Activated CD4-positive, alpha-beta T cell treated with anti-CD3 and anti-CD28 coated beads for 36 hours (primary cell): Measurements from ENCODE around the gene VEPH1. TPM values are rescaled to one million over a fixed set of nuclear protein-coding genes. Genes with fewer than 3 reads are reported as not detected.

ENCODE experiments used
- ATAC-seq: fragments of 200-7000 bp; cut with Tn5 transposase; one replicate; pipeline ENCODE4 v1.10.0; 2021; ENCODE audit warnings: mild to moderate bottlenecking, moderate library complexity
- CTCF ChIA-PET: fragments of 350-600 bp; sonication (Branson Sonifier 250); formaldehyde crosslinking; loops from one replicate; lab custom pipeline; 2021; ENCODE audit warnings: antibody characterized with exemption; lab: Charles Lee
- POLR2A ChIA-PET: fragments of 350-600 bp; sonication (Branson Sonifier 250); formaldehyde crosslinking; loops from one replicate; lab custom pipeline; 2021; ENCODE audit warnings: antibody characterized with exemption, inconsistent platforms; lab: Charles Lee
- DNase-seq: peaks from one replicate; pipeline ENCODE4 v3.0.0-alpha.2; 2020
- H3K27ac Mint-ChIP-seq: one replicate; pipeline ENCODE4 v1.8.0; 2021; ENCODE audit warnings: mixed read lengths
- H3K27me3 Mint-ChIP-seq: one replicate; pipeline ENCODE4 v1.8.0; 2021; ENCODE audit warnings: mixed read lengths
- H3K36me3 Mint-ChIP-seq: one replicate; pipeline ENCODE4 v1.8.0; 2021; ENCODE audit warnings: low read depth, mixed read lengths
- H3K4me1 Mint-ChIP-seq: one replicate; pipeline ENCODE4 v1.8.0; 2021; ENCODE audit warnings: mixed read lengths
- H3K4me3 Mint-ChIP-seq: one replicate; pipeline ENCODE4 v1.8.0; 2021; ENCODE audit warnings: mild to moderate bottlenecking, moderate library complexity, mixed read lengths
- H3K9me3 Mint-ChIP-seq: one replicate; pipeline ENCODE4 v1.8.0; 2021; ENCODE audit warnings: low read depth, mixed read lengths
- intact Hi-C, 2 experiments: fragments of 100-400 bp; cut with DNase I in 1 of 2; cut with micrococcal nuclease in 1 of 2; formaldehyde crosslinking; loops; one replicate each; pipeline versions ENCODE4 v1.14.2 to v1.15.1; 2022 to 2024; cut with DNase I, micrococcal nuclease
- total RNA-seq, 2 experiments: library from RNA; stranded (reverse); gene quantifications; one replicate each; pipeline ENCODE4 v1.2.3, GENCODE V29; 2021

VEPH1 gene
- total RNA-seq, 2 experiments from 2014 or later: not detected

DNA sequence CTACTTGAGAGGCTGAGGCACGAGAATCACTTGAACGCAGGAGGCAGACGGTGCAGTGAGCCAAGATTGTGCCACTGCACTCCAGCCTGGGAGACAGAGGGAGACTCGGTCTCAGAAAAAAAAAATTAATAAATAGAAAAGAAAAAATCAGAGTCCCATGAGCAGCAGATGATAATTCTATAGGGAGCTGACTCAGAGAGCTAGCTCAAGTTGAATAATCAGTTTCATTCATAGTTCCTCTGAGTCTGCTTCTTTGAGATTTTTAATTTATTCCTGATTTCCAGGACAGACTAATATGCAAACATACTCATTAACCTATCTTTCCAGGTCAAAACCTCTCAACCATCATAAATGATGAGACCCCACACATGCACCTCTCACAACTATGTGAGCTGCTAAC lies 121.6 kb downstream of the VEPH1 start:
- H3K36me3 Mint-ChIP-seq: no peaks in the 10 kb centered on the region
- ChIA-PET CTCF (no interaction called here), POLR2A (no interaction called here)
- intact Hi-C loops: no loop called here
- no peak overlapping the region for H3K27ac Mint-ChIP-seq
- ATAC-seq (no peak), DNase-seq (no peak)
- no peaks in the 10 kb centered on the region for H3K9me3 Mint-ChIP-seq
- H3K4me3 Mint-ChIP-seq: no peak overlapping the region
- H3K4me1 Mint-ChIP-seq: no peaks in the 10 kb centered on the region
- no peaks in the 10 kb centered on the region for H3K27me3 Mint-ChIP-seq

DNA sequence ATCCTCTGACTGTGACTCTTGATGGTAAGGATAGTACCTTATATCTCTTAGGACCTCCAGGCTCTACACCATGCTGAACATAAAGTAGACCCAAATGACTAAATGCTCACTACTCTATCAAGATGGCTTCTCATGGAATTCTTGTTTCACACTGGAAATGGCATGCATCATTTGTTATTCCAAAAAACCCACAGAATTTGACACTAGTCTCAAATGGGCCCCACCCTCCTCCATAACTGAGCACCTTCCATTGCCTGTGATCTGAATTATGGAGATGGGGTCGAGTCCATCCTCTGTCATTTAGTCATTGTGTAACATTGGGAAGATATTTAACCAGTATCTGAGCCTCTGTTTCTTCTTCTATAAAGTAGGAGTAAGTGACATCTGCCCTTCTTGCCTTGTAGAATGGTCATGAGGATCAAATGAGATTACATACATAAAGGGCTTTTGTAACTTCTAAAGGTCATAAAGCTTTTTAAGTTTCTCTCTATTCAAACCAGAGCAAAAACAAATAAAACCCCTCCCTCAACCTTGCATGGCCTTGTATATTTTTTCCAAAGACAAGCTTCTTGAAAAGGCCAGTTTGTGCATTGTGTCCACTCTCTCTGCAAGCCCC lies 123.6 kb downstream of the VEPH1 start:
- ChIA-PET POLR2A (no interaction called here), CTCF (no interaction called here)
- no peaks in the 10 kb centered on the region for H3K9me3 Mint-ChIP-seq
- DNase-seq (no peak), ATAC-seq (no peak)
- intact Hi-C loops: no loop called here
- H3K4me1 Mint-ChIP-seq: no peaks in the 10 kb centered on the region
- no peaks in the 10 kb centered on the region for H3K36me3 Mint-ChIP-seq
- no peaks in the 10 kb centered on the region for H3K27me3 Mint-ChIP-seq
- H3K4me3 Mint-ChIP-seq: no peak overlapping the region
- no peak overlapping the region for H3K27ac Mint-ChIP-seq

DNA sequence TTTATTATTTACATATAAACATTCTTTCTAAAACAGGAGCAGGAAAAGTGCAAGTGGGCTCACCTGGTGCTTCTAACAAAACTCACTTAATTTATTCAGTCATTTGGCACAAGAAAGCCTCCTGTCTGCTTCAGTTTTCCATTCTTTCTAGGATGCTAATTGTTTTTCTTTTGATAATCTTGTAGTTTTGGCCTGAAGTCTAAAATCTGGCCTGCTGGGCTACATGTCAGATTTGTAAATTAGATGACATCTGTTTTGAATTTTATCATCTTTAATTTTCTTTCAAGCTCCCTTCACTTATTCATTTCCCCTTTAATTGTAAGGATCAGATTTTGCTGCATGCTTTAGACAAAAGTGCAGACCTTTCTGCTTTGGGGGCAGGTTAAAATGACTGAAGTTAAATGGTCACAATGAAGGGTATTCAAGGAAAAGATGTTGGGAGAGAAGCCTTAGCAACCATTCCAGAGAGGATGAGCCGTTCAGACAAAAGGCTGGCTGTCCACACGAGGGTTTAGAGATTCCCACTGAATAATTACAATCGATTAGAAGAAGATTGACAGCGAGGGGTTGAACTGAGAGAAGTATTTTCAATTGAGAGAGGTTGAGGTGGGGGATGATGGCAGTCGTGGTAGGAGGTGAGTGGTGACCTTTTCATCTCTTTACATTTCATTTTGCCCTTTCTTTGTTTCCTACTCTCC lies 126.5 kb downstream of the VEPH1 start:
- DNase-seq (no peak), ATAC-seq (no peak)
- Mint-ChIP-seq H3K4me3 (no peak overlapping the region), H3K27ac (no peak overlapping the region), H3K4me1 (no peaks in the 10 kb centered on the region), H3K27me3 (no peaks in the 10 kb centered on the region), H3K9me3 (no peaks in the 10 kb centered on the region), H3K36me3 (no peaks in the 10 kb centered on the region)
- intact Hi-C loops: no loop called here
- ChIA-PET POLR2A (no interaction called here), CTCF (no interaction called here)

DNA sequence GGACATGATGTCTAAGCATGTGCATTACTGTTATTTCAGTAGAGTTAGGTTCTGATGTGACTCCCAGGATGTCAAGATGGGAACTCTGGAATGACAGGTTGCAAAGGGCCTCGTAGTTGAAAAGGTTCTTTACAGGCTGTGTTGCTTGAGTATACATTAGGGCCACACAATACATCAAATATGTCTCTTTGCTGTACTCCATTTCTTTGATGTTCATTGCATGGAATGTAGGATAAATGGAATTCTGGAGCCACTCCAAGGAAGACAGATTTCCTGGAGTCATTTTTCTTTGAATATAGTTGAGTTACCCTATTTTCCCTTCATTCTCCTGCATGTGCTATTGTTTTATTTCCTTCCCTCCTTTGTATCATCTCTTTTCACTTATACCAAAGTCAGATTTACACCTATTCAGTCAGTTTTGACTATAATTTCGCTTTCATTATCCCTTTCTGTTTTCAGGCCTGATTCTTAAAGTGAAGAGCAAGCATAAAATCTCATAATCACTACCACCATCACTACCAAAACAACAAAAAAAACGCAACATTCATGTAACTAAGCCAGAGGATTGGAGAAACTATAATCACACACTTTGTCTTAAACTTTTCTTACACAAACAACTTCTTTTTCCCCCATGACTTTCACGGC lies 127.8 kb downstream of the VEPH1 start:
- intact Hi-C loops: no loop called here
- no peak for DNase-seq
- Mint-ChIP-seq H3K9me3 (no peaks in the 10 kb centered on the region), H3K4me3 (no peak overlapping the region), H3K27ac (no peak overlapping the region), H3K4me1 (no peaks in the 10 kb centered on the region), H3K36me3 (no peaks in the 10 kb centered on the region), H3K27me3 (no peaks in the 10 kb centered on the region)
- CTCF ChIA-PET: no interaction called here
- POLR2A ChIA-PET: no interaction called here
- no peak for ATAC-seq

DNA sequence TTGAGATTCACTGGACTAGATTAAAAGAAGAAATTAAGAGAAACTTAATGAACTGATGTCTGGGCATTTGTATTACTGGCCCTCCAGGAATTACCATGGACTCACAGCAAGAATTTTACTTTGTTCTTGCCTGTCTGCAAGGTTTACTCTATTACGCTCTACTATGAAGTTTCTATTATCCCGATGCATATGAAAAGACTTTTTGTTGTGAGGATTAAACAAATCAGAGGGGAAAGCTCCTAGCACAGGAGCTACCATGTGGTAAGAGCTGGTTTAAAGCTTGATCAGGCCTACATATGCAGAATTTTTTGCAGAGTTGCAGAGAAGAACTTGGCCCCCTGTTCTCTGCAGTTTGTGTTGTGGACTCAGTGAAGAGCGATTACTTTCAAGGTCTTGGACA lies 128.3 kb downstream of the VEPH1 start:
- DNase-seq (no peak), ATAC-seq (no peak)
- Mint-ChIP-seq H3K27ac (no peak overlapping the region), H3K36me3 (no peaks in the 10 kb centered on the region), H3K27me3 (no peaks in the 10 kb centered on the region), H3K4me3 (no peak overlapping the region), H3K9me3 (no peaks in the 10 kb centered on the region), H3K4me1 (no peaks in the 10 kb centered on the region)
- intact Hi-C loops: no loop called here
- CTCF ChIA-PET: no interaction called here
- POLR2A ChIA-PET: no interaction called here

DNA sequence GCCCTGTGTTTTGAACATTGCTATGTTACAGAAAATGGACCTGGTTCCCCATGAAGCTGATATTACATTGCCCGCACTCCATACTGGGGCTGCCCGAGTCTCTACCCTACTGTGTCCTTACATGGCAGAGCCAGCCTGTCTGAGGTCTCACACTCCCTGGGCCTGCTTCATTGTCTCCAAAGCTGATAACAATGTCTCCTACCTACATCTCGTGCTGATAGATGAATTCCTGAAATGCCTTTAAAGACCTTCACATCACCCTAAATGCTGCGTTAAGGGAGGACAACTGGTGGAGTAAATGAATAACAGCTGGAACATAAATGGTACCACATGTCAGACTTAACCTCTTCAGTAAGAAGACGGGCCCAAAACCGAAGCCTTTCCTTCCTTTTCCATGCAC lies 129.4 kb downstream of the VEPH1 start:
- Mint-ChIP-seq H3K4me1 (no peaks in the 10 kb centered on the region), H3K9me3 (no peaks in the 10 kb centered on the region), H3K4me3 (no peak overlapping the region), H3K27ac (no peak overlapping the region), H3K27me3 (no peaks in the 10 kb centered on the region), H3K36me3 (no peaks in the 10 kb centered on the region)
- ATAC-seq: no peak
- ChIA-PET POLR2A (no interaction called here), CTCF (no interaction called here)
- no peak for DNase-seq
- intact Hi-C loops: no loop called here

DNA sequence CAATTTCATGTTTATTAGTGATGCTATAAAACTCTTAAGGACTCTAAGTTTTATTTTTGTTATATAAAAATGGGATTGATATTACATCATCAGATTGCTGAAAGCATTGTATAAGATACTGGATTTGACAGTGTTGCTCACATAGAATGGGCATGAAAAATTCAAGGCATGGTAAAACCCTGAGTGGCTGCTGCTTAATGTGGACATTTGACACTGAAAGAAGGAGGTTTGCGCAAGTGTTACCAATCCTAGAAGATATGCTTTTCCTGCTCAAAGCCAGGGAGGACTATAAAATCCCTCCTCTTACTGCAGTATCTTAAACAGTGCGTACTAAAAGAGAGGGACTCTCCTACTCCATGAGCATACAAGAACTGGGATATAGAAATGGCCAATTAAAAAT lies 132.3 kb downstream of the VEPH1 start:
- H3K27me3 Mint-ChIP-seq: no peaks in the 10 kb centered on the region
- intact Hi-C loops: no loop called here
- H3K27ac Mint-ChIP-seq: no peak overlapping the region
- ChIA-PET POLR2A (no interaction called here), CTCF (no interaction called here)
- ATAC-seq: no peak
- no peaks in the 10 kb centered on the region for H3K4me1 Mint-ChIP-seq
- H3K9me3 Mint-ChIP-seq: no peaks in the 10 kb centered on the region
- H3K4me3 Mint-ChIP-seq: no peak overlapping the region
- no peak for DNase-seq
- no peaks in the 10 kb centered on the region for H3K36me3 Mint-ChIP-seq

DNA sequence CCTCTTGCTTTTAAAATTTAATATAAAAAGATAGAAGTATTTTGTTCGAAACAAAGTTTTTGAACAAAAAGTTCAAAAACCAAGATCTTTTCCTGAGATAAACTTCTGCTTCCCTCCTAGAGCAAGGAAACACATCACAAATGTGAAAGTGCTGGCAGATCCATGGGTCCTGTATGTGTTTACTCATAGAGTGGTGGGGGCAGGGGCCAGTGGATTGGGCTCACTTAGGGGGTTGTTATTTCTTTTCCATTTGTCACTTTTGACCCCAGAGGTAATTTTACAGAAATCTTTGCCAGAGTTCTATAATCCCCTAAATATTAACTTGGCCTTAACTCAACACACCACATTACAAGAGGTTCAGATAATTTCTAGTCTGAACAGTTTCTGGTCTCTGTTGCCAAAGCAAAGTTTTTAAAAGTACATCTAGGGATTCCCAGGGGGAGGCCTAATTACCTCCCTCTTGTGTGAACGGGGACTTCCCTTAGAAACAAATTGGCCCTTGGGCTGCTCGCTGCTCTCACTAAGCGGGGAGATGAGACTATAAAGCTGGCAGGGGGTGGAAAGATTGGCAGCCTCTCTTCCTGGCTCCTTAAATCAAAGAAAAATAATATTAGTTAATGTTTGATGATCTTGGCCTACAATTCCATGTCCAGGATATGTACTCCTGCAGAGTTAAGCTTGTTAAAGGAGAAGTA lies 133.3 kb downstream of the VEPH1 start:
- no peak for DNase-seq
- H3K27ac Mint-ChIP-seq: no peak overlapping the region
- H3K4me3 Mint-ChIP-seq: no peak overlapping the region
- ATAC-seq: no peak
- H3K4me1 Mint-ChIP-seq: no peaks in the 10 kb centered on the region
- no peaks in the 10 kb centered on the region for H3K36me3 Mint-ChIP-seq
- H3K9me3 Mint-ChIP-seq: no peaks in the 10 kb centered on the region
- ChIA-PET CTCF (no interaction called here), POLR2A (no interaction called here)
- intact Hi-C loops: no loop called here
- H3K27me3 Mint-ChIP-seq: no peaks in the 10 kb centered on the region

DNA sequence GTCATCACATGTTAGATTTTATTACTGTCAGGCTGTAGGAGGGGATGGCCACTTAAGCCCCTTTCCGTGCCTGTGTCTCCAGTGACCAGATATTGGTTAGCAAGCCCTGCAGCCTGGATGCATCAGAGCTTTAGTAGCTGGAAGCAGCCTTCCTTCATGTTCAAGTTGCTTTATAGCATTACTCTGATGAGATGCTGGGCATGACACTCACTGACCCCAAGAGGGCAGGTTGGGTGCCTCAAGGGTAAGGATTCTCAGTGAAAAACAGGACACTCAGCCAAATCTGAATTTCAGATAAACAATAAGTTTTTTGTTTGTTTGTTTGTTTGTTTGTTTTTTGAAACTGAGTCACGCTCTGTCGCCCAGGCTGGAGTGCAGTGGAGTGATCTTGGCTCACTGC lies 135.0 kb downstream of the VEPH1 start:
- Mint-ChIP-seq H3K9me3 (no peaks in the 10 kb centered on the region), H3K27ac (no peak overlapping the region), H3K27me3 (no peaks in the 10 kb centered on the region), H3K4me3 (no peak overlapping the region), H3K36me3 (no peaks in the 10 kb centered on the region), H3K4me1 (no peaks in the 10 kb centered on the region)
- intact Hi-C loops: no loop called here
- DNase-seq: no peak
- ChIA-PET CTCF (no interaction called here), POLR2A (no interaction called here)
- ATAC-seq: no peak

DNA sequence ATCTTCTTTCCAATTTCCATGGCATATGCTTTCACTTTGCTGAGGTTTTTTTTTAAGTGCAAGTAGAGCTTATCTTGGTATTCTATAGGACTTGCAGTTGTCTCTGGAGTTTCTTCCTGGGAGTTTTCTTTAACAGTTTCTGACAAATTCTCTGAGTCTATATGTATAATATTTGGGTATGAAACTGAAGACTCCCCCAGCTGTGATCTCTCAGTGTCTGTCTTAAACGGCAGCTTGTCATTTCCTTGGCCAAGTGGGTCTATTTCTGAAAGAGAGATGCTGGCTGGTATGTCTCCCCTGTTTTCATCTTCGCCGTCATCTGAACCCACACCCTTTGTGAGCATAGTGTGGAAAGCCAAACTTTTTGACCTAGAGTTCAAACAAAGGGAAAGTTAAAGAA lies 139.8 kb downstream of the VEPH1 start:
- DNase-seq (no peak), ATAC-seq (no peak)
- H3K36me3 Mint-ChIP-seq: no peaks in the 10 kb centered on the region
- no peaks in the 10 kb centered on the region for H3K9me3 Mint-ChIP-seq
- no peak overlapping the region for H3K4me3 Mint-ChIP-seq
- no peaks in the 10 kb centered on the region for H3K4me1 Mint-ChIP-seq
- intact Hi-C loops: no loop called here
- no peaks in the 10 kb centered on the region for H3K27me3 Mint-ChIP-seq
- POLR2A ChIA-PET: no interaction called here
- H3K27ac Mint-ChIP-seq: no peak overlapping the region
- CTCF ChIA-PET: no interaction called here

DNA sequence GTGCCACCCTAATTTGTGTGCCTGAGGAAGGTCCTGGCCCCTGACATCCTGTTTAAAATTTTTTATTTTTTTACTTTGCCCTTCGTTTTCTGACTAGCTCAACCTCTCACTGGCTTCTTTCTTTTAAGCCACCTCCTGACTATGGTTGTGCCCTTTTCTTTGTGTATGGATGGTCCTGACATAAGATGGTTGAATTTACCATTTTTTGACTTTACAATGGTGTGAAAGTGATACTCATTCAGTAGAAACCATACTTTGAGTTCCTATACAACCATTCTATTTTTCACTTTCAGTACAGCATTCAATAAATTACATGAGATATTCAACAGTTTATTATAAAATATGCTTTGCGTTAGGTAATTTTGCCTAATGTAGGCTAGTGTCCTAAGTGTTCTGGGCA lies 140.9 kb downstream of the VEPH1 start:
- POLR2A ChIA-PET: no interaction called here
- no peaks in the 10 kb centered on the region for H3K27me3 Mint-ChIP-seq
- DNase-seq (no peak), ATAC-seq (no peak)
- intact Hi-C loops: no loop called here
- H3K4me1 Mint-ChIP-seq: no peaks in the 10 kb centered on the region
- no peaks in the 10 kb centered on the region for H3K36me3 Mint-ChIP-seq
- H3K9me3 Mint-ChIP-seq: no peaks in the 10 kb centered on the region
- H3K4me3 Mint-ChIP-seq: no peak overlapping the region
- CTCF ChIA-PET: no interaction called here
- no peak overlapping the region for H3K27ac Mint-ChIP-seq

DNA sequence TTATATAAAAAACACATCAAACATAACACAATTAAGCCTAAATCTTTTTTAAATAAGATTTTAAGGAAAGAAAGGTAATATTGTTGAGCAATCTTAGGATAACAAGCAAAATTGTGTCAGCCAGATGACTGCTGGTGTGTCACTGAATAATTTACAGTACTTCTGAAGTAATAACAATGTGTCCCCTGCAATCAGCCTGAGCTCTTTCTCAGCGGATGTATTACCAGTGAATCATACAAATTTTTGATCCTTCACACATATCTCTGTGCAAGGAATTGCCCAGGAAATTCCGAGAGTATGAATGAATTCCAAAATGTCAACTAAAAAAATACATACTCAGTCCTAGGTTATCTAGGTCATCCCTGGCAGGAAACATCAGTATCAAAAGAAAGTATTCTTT lies 143.2 kb downstream of the VEPH1 start:
- DNase-seq (no peak), ATAC-seq (no peak)
- ChIA-PET CTCF (interaction anchor here (0.7 kb wide), 1 partner anchor 137 kb away, joined by 4 read pairs; no protein-coding TSS in a partner anchor), POLR2A (no interaction called here)
- no peaks in the 10 kb centered on the region for H3K9me3 Mint-ChIP-seq
- no peaks in the 10 kb centered on the region for H3K27me3 Mint-ChIP-seq
- no peak overlapping the region for H3K27ac Mint-ChIP-seq
- H3K4me1 Mint-ChIP-seq: no peaks in the 10 kb centered on the region
- no peaks in the 10 kb centered on the region for H3K36me3 Mint-ChIP-seq
- intact Hi-C loops: no loop called here
- H3K4me3 Mint-ChIP-seq: no peak overlapping the region
